ENCODE results near the gene ABCG2. TPM values are rescaled to one million over a fixed set of nuclear protein-coding genes. Genes with fewer than 3 reads are reported as not detected.
"Not testable (repeated sequence)": the region's sequence is repeated elsewhere in the genome, so short reads cannot be mapped to it uniquely, and the experiment has no call there.

Gene ABCG2
- total RNA-seq, 4 donors from 2014 or later: 0.72 to 5.1 (median 2.4) TPM

GRCh38 chr4:88112856-88113255 lies 45.6 kb downstream of the ABCG2 start:
- H3K4me1 ChIP-seq: peaks cover 3% of the 10 kb centered on the region
- 98% methylated on average over 5 of the region's 5 CpGs for WGBS

GRCh38 chr4:88110826-88111225 lies 47.6 kb downstream of the ABCG2 start:
- Histone ChIP-seq H3K9me3 (no peaks in the 10 kb centered on the region), H3K4me1 (peaks cover 14% of the 10 kb centered on the region), H3K27me3 (no peaks in the 10 kb centered on the region), H3K4me3 (no peak overlapping the region), H3K36me3 (no peaks in the 10 kb centered on the region), H3K27ac (no peak overlapping the region)
- TF ChIP-seq POLR2AphosphoS5 (IDR thresholded peaks at IDR 0.05) (no peak), EP300 (IDR thresholded peaks at IDR 0.05) (no peak), CTCF (IDR thresholded peaks at IDR 0.05) (no peak), POLR2A (IDR thresholded peaks at IDR 0.05) (no peak)
- 58% methylated on average over 2 of the region's 2 CpGs for WGBS
- DNase-seq (ENCODE audit: low spot score in 2 of 2): no peak

More at GRCh38 chr4:88112856-88113255, 45.6 kb downstream of the ABCG2 start:
- no peaks in the 10 kb centered on the region for H3K9me3 ChIP-seq
- DNase-seq (ENCODE audit: low spot score in 2 of 2): no peak
- no peak overlapping the region for H3K27ac ChIP-seq
- no peak overlapping the region for H3K4me3 ChIP-seq
- TF ChIP-seq POLR2A (IDR thresholded peaks at IDR 0.05) (no peak), POLR2AphosphoS5 (IDR thresholded peaks at IDR 0.05) (no peak), CTCF (IDR thresholded peaks at IDR 0.05) (no peak), EP300 (IDR thresholded peaks at IDR 0.05) (no peak)
- H3K27me3 ChIP-seq: no peaks in the 10 kb centered on the region
- no peaks in the 10 kb centered on the region for H3K36me3 ChIP-seq

- WGBS: 82% methylated on average over 5 of the region's 5 CpGs
Measured at GRCh38 chr4:88109123-88109881, 49.1 kb downstream of the ABCG2 start.

GRCh38 chr4:88108747-88109122 lies 49.7 kb downstream of the ABCG2 start:
- H3K27ac ChIP-seq: no peak overlapping the region
- no peaks in the 10 kb centered on the region for H3K36me3 ChIP-seq
- TF ChIP-seq POLR2A (IDR thresholded peaks at IDR 0.05) (no peak), POLR2AphosphoS5 (IDR thresholded peaks at IDR 0.05) (no peak), CTCF (IDR thresholded peaks at IDR 0.05) (no peak), EP300 (IDR thresholded peaks at IDR 0.05) (no peak)
- WGBS: 93% methylated on average over 5 of the region's 5 CpGs
- H3K27me3 ChIP-seq: no peaks in the 10 kb centered on the region
- no peak overlapping the region for H3K4me3 ChIP-seq
- DNase-seq (ENCODE audit: low spot score in 2 of 2): no peak
- H3K4me1 ChIP-seq: peaks cover 14% of the 10 kb centered on the region
- H3K9me3 ChIP-seq: no peaks in the 10 kb centered on the region

More at GRCh38 chr4:88109123-88109881, 49.1 kb downstream of the ABCG2 start:
- Histone ChIP-seq H3K4me3 (no peak overlapping the region), H3K27me3 (no peaks in the 10 kb centered on the region), H3K36me3 (no peaks in the 10 kb centered on the region), H3K9me3 (no peaks in the 10 kb centered on the region), H3K4me1 (peaks cover 14% of the 10 kb centered on the region), H3K27ac (no peak overlapping the region)
- no peak for DNase-seq (ENCODE audit: low spot score in 2 of 2)
- no peak for TF ChIP-seq CTCF (IDR thresholded peaks at IDR 0.05)
- no peak for TF ChIP-seq POLR2A (IDR thresholded peaks at IDR 0.05)
- TF ChIP-seq EP300 (IDR thresholded peaks at IDR 0.05): no peak
- no peak for TF ChIP-seq POLR2AphosphoS5 (IDR thresholded peaks at IDR 0.05)

GRCh38 chr4:88108108-88108465 lies 50.4 kb downstream of the ABCG2 start:
- H3K4me1 ChIP-seq: peaks cover 14% of the 10 kb centered on the region
- 95% methylated on average over 7 of the region's 7 CpGs for WGBS
- H3K9me3 ChIP-seq; H3K27me3 ChIP-seq; H3K4me3 ChIP-seq; H3K36me3 ChIP-seq; DNase-seq (ENCODE audit: low spot score in 2 of 2); H3K27ac ChIP-seq: not testable (repeated sequence)

All from suprapubic skin (tissue), 4 donors.